AG20443 (cell line): ENCODE results near the gene B3GLCT.
"Not testable (repeated sequence)": the region's sequence is repeated elsewhere in the genome, so short reads cannot be mapped to it uniquely, and the experiment has no call there.

Experiments
- DNase-seq: peaks from one replicate; pipeline ENCODE4 v3.0.0; 2012; ENCODE audit warnings: low spot score, mixed read lengths

Gene B3GLCT

GRCh38 chr13:31199849-31200636 lies at the start of gene B3GLCT:
TSS of gene B3GLCT (plus strand) at chr13:31199975. CDS start at chr13:31200085, 110 bp downstream.
- DNase-seq, result peak; percentile 96

GRCh38 chr13:31150315-31150985 lies 49.3 kb upstream of the B3GLCT start:
- no peak for DNase-seq

GRCh38 chr13:31151837-31152236 lies 47.9 kb upstream of the B3GLCT start:
- no peak for DNase-seq

GRCh38 chr13:31154939-31155338 lies 44.8 kb upstream of the B3GLCT start:
- no peak for DNase-seq

GRCh38 chr13:31159306-31159705 lies 40.5 kb upstream of the B3GLCT start:
- DNase-seq, result no peak

- peak; percentile 83 for DNase-seq
These were observed 38.8 kb upstream of the B3GLCT start for GRCh38 chr13:31160857-31161556.

- DNase-seq, result peak; percentile 97
These were observed 38.1 kb upstream of the B3GLCT start, which contains the start of gene HSPH1 for GRCh38 chr13:31161557-31162150. TSS of gene HSPH1 (minus strand) at chr13:31161904. CDS start at chr13:31161582, 322 bp downstream.

GRCh38 chr13:31162151-31163008 lies 37.4 kb upstream of the B3GLCT start:
- peak; percentile 95 for DNase-seq

- no peak for DNase-seq
These were observed 33.2 kb upstream of the B3GLCT start for GRCh38 chr13:31166591-31166990.

GRCh38 chr13:31167490-31167889 lies 32.3 kb upstream of the B3GLCT start:
- no peak for DNase-seq

GRCh38 chr13:31168166-31168565 lies 31.6 kb upstream of the B3GLCT start:
- no peak for DNase-seq

GRCh38 chr13:31168736-31169135 lies 31.0 kb upstream of the B3GLCT start:
- DNase-seq, result no peak

GRCh38 chr13:31172001-31172400 lies 27.8 kb upstream of the B3GLCT start:
- peak; percentile 21 for DNase-seq

- peak; percentile 51 for DNase-seq
These were observed 27.2 kb upstream of the B3GLCT start for GRCh38 chr13:31172535-31172934.

GRCh38 chr13:31174018-31174417 lies 25.8 kb upstream of the B3GLCT start:
- peak; percentile 18 for DNase-seq

- no peak for DNase-seq
These were observed 23.8 kb upstream of the B3GLCT start for GRCh38 chr13:31175847-31176532.

- DNase-seq, result not testable (repeated sequence)
These were observed 21.8 kb upstream of the B3GLCT start for GRCh38 chr13:31177813-31178495.

- no peak for DNase-seq
These were observed 20.5 kb upstream of the B3GLCT start for GRCh38 chr13:31179241-31179640.

GRCh38 chr13:31179754-31180153 lies 20.0 kb upstream of the B3GLCT start:
- no peak for DNase-seq

GRCh38 chr13:31182987-31183386 lies 16.8 kb upstream of the B3GLCT start:
- no peak for DNase-seq
